GM19035 (cell line): Measurements from ENCODE around the gene MLYCD.

Source experiments
- ATAC-seq: cut with Tn5 transposase; IDR thresholded peaks from one replicate; pipeline ENCODE4 v1.9.1; 2021; ENCODE audit not compliant: unreplicated experiment

The MLYCD gene

GRCh38 chr16:83899272-83899897 is 470 bp downstream of the MLYCD start:
- ATAC-seq: peak; percentile 63

GRCh38 chr16:83899978-83900377 is 1.1 kb downstream of the MLYCD start:
- ATAC-seq: no peak

- no peak for ATAC-seq
These were observed 1.7 kb downstream of the MLYCD start for GRCh38 chr16:83900571-83900970.

GRCh38 chr16:83901101-83901500 is 2.2 kb downstream of the MLYCD start:
- ATAC-seq: no peak

- ATAC-seq: no peak
These were observed 4.8 kb downstream of the MLYCD start for GRCh38 chr16:83903751-83904150.

- ATAC-seq: no peak
These were observed 7.8 kb downstream of the MLYCD start for GRCh38 chr16:83906683-83907082.

DNA sequence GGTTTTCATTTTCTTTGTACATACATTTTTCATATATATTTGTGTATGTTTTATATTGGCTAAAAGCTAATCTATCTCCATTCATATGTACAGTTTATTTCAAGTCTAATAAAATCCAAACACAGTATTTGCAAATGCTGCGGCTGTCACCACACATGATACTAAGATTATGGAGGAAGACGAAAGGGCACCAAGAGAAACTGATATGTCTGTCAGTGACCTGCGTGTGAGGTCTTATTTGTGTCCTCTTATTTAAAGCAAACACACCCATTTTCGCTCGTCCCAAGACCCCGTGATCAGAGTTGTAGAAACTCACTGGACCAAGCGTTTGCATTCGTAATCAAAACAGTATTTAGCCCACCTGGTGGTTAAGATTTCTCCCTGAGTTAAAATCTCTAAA is 8.2 kb downstream of the MLYCD start:
- no peak for ATAC-seq

DNA sequence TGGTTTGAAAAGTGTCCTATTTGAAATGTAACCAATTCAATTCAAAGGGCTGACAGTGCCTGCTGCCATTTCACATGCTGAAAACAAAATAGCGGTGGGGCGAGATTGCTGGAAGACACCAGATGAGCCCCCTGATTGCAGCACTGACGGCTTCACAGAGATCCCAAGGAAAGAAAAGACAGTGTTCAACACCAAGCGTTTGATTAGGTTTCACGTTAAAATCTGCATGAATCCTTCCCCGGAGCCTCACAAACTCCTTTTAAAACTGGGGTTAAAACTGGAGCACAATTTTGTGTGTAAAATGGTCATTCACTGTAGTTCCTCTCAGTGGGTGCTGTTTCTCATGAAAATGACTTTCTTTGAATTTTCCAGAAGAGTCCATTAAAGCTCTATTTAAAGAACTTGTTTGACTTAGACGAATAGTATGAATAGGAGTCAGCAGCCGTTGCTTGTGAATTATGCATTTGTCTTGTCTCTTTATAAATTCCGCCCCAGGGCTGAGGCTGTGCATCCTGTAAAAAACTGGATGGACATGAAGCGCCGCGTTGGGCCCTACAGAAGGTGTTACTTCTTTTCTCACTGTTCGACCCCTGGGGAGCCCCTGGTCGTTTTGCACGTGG is 8.8 kb downstream of the MLYCD start:
- no peak for ATAC-seq

GRCh38 chr16:83908798-83909197 is 9.9 kb downstream of the MLYCD start:
- no peak for ATAC-seq

- no peak for ATAC-seq
These were observed 12.4 kb downstream of the MLYCD start for GRCh38 chr16:83911290-83911689.

GRCh38 chr16:83912519-83913244 is 13.8 kb downstream of the MLYCD start:
- ATAC-seq: no peak

GRCh38 chr16:83913245-83913633 is 14.3 kb downstream of the MLYCD start:
- ATAC-seq: no peak

DNA sequence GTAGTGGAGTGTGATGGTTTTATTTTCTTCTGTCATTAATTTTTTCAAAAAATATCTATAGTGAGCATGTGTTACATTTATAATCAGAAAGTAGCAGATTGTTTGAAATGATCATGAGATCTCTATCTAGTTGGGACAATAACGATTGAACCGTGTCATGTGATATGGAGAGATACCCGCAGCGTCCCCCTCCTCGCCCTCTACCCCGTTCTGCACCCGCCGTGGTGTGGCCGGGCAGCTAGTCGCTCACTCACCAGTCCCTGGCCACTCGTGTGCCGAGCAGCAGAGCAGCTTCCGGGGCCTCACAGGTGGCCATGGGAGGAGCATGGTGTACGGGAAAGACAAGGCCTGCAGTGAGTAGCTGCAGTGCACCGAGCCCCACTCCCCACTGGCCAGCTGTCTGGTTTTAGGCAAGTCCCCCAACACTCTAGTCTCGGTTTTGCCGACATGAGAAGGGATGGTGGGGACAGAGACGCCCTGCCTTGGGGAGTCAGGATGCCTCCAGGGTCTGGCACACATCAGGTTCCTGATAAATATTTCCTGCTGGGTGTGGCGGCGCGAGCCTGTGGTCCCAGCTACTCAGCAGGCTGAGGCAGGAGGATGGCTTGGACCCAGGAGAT is 15.3 kb downstream of the MLYCD start:
- ATAC-seq: no peak

DNA sequence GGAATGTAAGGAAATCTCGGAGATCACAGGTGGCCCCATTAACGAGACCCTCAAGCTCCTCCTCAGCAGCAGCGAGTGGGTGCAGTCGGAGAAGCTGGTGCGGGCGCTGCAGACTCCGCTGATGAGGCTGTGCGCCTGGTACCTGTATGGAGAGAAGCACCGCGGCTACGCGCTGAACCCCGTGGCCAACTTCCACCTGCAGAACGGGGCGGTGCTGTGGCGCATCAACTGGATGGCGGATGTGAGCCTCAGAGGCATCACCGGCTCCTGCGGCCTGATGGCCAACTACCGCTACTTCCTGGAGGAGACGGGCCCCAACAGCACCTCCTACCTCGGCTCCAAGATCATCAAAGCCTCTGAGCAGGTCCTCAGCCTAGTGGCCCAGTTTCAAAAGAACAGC is 16.2 kb downstream of the MLYCD start:
- no peak for ATAC-seq

- ATAC-seq: no peak
These were observed 16.6 kb downstream of the MLYCD start for GRCh38 chr16:83915491-83915890.

DNA sequence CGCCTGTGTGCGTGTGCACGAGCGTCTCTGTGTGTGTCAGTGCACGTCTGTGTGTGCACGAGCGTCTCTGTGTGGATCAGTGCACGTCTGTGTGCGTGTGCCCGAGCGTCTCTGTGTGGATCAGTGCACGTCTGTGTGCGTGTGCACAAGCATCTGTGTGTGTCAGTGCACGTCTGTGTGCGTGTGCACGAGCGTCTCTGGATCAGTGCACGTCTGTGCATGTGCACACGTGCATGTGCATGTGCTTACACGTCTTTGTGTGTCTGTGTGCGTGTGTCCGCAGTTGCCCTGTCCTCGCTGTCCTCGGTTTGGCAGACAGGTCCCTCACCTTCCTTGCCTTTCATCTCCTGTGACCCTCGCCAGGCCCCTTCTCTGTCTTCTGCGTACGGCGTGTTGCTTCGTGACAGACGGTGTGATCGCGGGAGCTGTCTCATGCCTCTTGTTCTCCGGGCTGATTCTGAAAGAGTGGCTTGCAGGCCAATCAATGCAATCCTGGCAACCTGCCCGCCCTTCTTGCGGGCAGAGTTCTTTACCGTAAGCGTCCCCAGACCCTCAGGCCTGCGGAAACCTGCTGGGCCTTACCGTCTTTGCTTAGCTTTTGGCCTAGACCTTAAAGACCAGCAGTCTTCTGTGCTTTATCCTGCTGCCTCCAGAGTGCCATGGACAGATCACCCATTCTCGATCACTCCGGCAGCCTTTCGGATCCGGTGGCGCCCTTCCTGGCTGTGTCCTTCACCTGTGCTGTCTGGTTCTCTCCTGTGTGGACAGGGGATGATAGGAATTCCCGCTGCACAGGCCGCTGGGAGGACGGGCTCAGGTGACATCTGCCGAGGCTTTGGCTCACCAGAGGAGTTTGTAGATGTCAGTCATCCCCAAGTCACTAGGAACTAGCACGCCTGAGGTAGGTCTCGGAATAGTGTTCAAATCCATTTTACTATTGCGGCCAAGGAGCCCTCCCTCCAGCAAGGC is 18.5 kb downstream of the MLYCD start:
- no peak for ATAC-seq

DNA sequence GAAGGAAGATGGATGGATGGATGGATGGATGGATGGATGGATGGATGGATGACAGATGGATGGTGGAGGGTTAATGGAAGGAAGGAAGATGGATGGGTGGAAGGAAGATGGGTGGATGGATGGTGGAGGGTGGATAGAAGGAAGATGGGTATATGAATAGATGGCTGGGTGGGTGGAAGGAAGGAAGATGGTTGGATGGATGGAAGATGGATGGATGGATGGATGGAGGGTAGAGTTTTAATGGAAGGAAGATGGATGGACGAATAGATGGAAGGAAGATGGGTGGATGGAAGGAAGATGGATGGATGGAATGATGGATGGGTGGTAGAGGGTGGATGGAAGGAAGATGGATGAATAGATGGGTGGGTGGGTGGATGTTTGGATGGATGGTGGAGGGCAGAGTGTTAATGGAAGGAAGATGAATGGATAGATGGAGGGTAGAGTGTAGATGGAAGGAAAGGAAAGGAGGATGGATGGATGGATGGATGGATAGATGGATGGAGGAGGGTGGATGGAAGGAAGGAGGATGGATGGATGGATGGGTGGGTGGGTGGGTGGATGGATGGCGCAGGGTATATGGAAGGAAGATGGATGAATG is 22.1 kb downstream of the MLYCD start:
- ATAC-seq: no peak

DNA sequence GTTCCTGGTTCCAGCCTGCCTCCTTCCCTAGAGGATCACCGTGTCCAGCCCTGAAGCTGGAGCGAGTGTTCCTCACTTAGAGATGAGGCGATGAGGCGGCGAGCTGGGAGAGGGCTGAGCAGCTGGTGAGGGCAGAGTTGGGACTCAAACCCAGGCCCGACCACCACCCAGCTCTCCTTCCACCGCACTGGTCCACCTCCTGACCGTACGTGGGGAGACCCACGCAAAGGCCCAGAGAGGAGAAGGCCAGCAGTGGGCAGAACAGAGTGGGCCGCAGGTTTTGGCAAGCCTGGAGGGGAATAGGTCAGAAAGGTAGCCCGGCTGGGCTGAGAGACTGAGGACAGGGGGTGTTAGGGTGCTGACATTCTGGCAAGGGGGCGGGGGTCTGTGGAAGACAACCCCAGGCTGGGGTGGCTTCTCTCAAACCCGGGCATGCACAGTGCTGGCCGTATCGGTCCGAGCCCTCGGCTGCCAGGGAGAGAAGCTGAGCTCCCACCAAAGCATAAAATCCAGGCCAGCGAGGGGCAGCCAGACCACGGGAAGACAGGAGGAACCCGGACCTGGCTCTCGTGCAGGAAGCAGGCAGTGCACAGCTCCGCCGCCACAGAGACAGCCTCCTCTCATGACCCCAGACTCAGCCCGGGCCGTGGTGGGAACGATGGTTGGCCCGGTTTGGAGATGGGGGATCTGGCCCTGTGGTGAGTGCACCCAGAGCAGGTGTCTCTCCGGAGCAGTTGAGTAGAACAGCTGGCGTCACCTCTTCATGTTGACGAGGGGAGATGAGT is 24.9 kb downstream of the MLYCD start:
- ATAC-seq: no peak

DNA sequence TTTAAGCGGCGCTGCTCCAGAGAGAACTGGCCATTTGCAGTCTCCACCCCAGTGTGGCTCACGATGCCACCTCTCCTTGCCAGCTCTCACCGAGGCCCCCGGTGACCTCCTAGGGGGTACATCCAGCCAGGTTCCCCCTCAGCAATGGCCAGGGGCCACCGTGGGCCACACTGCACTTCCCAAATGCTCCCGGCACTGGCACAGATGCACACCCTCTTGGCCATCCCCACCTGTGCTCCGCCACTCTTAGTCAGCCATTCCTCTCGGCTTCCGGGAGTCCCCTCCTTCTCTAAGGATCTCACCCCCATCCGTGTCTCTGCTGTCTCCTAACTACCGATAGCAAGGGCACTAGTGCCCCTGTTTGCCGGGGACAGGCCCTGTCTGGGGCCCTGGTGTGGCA is 25.8 kb downstream of the MLYCD start:
- ATAC-seq: no peak
